HG03066 (cell line): ENCODE data around the gene NUDT3.
"Not testable (repeated sequence)": the region's sequence is repeated elsewhere in the genome, so short reads cannot be mapped to it uniquely, and the experiment has no call there.

Experiments used
- ATAC-seq: cut with Tn5 transposase; IDR thresholded peaks from one replicate; pipeline ENCODE4 v1.9.1; 2021; ENCODE audit warnings: low read depth; ENCODE audit not compliant: unreplicated experiment

The NUDT3 gene

GRCh38 chr6:34371865-34372264 lies 20.6 kb downstream of the NUDT3 start:
- ATAC-seq = not testable (repeated sequence)

- no peak for ATAC-seq
Observed at GRCh38 chr6:34370361-34370760, 22.1 kb downstream of the NUDT3 start.

- no peak for ATAC-seq
Observed at GRCh38 chr6:34369385-34369784, 23.1 kb downstream of the NUDT3 start.

- no peak for ATAC-seq
Observed at GRCh38 chr6:34366639-34366921, 25.9 kb downstream of the NUDT3 start.

GRCh38 chr6:34365781-34366638 lies 26.5 kb downstream of the NUDT3 start:
- ATAC-seq = not testable (repeated sequence)

GRCh38 chr6:34363681-34364075 lies 28.8 kb downstream of the NUDT3 start:
- not testable (repeated sequence) for ATAC-seq

GRCh38 chr6:34362909-34363680 lies 29.4 kb downstream of the NUDT3 start:
- ATAC-seq = no peak

- ATAC-seq = no peak
Observed at GRCh38 chr6:34362176-34362575, 30.3 kb downstream of the NUDT3 start.

GRCh38 chr6:34360556-34360955 lies 31.9 kb downstream of the NUDT3 start:
- no peak for ATAC-seq

GRCh38 chr6:34359418-34360158 lies 32.9 kb downstream of the NUDT3 start:
- ATAC-seq = no peak

- ATAC-seq = no peak
Observed at GRCh38 chr6:34358389-34358905, 34.0 kb downstream of the NUDT3 start.

GRCh38 chr6:34357937-34358336 lies 34.5 kb downstream of the NUDT3 start:
- ATAC-seq = no peak

GRCh38 chr6:34355889-34356288 lies 36.6 kb downstream of the NUDT3 start:
- ATAC-seq = no peak

GRCh38 chr6:34354230-34354629 lies 38.2 kb downstream of the NUDT3 start:
- not testable (repeated sequence) for ATAC-seq

- ATAC-seq = not testable (repeated sequence)
Observed at GRCh38 chr6:34353530-34353929, 38.9 kb downstream of the NUDT3 start.

GRCh38 chr6:34352305-34352937 lies 40.0 kb downstream of the NUDT3 start:
- no peak for ATAC-seq

GRCh38 chr6:34350934-34351217 lies 41.6 kb downstream of the NUDT3 start:
- ATAC-seq = no peak

- no peak for ATAC-seq
Observed at GRCh38 chr6:34350137-34350933, 42.1 kb downstream of the NUDT3 start.

- no peak for ATAC-seq
Observed at GRCh38 chr6:34349211-34349610, 43.3 kb downstream of the NUDT3 start.

GRCh38 chr6:34347303-34347702 lies 45.2 kb downstream of the NUDT3 start:
- ATAC-seq = no peak
